GM19240 (cell line): ENCODE results near the gene TMEM168.

Source experiments
- DNase-seq: peaks from one replicate; pipeline ENCODE4 v3.0.0; 2011; ENCODE audit warnings: low spot score; ENCODE audit not compliant: insufficient read length

TMEM168 gene

GRCh38 chr7:112721366-112721765 lies 68.8 kb downstream of the TMEM168 start:
- no peak for DNase-seq

- no peak for DNase-seq
Measured at GRCh38 chr7:112715525-112715924, 74.7 kb downstream of the TMEM168 start.

- no peak for DNase-seq
Measured at GRCh38 chr7:112714917-112715316, 75.3 kb downstream of the TMEM168 start.
